SK-N-SH (cell line): ENCODE data around the gene SLC25A17.

Experiments
- CTCF ChIP-seq: fragments of 200-600 bp; sonication (generic); IDR thresholded peaks from 2 replicates; pipeline ENCODE4 v1.6.1; 2017; ENCODE audit warnings: antibody characterized with exemption, mild to moderate bottlenecking, moderate library complexity
- EP300 ChIP-seq, 2 experiments: IDR thresholded peaks; 2 replicates each; pipeline versions ENCODE4 v1.4.0 to v1.6.1; 2012; ENCODE audit warnings: borderline replicate concordance in 1 of 2, low read depth in 1 of 2, low read length in 1 of 2
- EZH2phosphoT487 ChIP-seq: fragments of 200-600 bp; sonication (generic); IDR thresholded peaks from 2 replicates; pipeline ENCODE4 v1.6.1; 2017; ENCODE audit warnings: low read depth, mixed run types, mild to moderate bottlenecking, antibody characterized with exemption, moderate library complexity, borderline replicate concordance
- FOXM1 ChIP-seq: IDR thresholded peaks from 2 replicates; pipeline ENCODE4 v1.4.0; 2012; ENCODE audit warnings: low read depth, mild to moderate bottlenecking
- NRF1 ChIP-seq: IDR thresholded peaks from 2 replicates; pipeline ENCODE4 v1.6.1; 2012; ENCODE audit warnings: low read depth, mild to moderate bottlenecking, low read length
- POLR2AphosphoS5 ChIP-seq: IDR thresholded peaks from 2 replicates; pipeline ENCODE4 v1.6.1; 2012; ENCODE audit warnings: low read depth, low read length
- RAD21 ChIP-seq: IDR thresholded peaks from 2 replicates; pipeline ENCODE4 v1.6.1; 2012; ENCODE audit warnings: mild to moderate bottlenecking, low read length
- REST ChIP-seq: IDR thresholded peaks from 2 replicates; pipeline ENCODE4 v1.6.1; 2012; ENCODE audit warnings: mild to moderate bottlenecking, low read depth, low read length, moderate library complexity
- USF1 ChIP-seq: IDR thresholded peaks from 2 replicates; pipeline ENCODE4 v1.4.0; 2012; ENCODE audit warnings: low read depth, borderline replicate concordance
- TF ChIP-seq, protein P1 (sequence below): IDR thresholded peaks from 2 replicates; pipeline ENCODE4 v1.4.0; 2012; ENCODE audit warnings: low read depth

- no peak for TF ChIP-seq EP300 (IDR thresholded peaks at IDR 0.05; ENCODE audit: borderline replicate concordance in 1 of 2, low read depth in 1 of 2, low read length in 1 of 2)
- no peak for TF ChIP-seq USF1
- no peak for TF ChIP-seq CTCF
- TF ChIP-seq REST, result no peak
- no peak for TF ChIP-seq POLR2AphosphoS5
- no peak for TF ChIP-seq RAD21
- no peak for TF ChIP-seq NRF1
- TF ChIP-seq EZH2phosphoT487, result no peak
- TF ChIP-seq FOXM1, result no peak
- TF ChIP-seq, protein P1, sequence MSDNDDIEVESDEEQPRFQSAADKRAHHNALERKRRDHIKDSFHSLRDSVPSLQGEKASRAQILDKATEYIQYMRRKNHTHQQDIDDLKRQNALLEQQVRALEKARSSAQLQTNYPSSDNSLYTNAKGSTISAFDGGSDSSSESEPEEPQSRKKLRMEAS, result no peak
Measured at GRCh38 chr22:40791241-40791640, 27.9 kb downstream of the SLC25A17 start.
